Body of pancreas (tissue), 4 donors: ENCODE measurements around the gene PTPRF. TPM values are rescaled to one million over a fixed set of nuclear protein-coding genes. Genes with fewer than 3 reads are reported as not detected.

Experiments used
- ATAC-seq: fragments of 150-250 bp; one replicate; pipeline ENCODE4 v1.9.1; 2016
- DNase-seq, 4 donors: peaks; one replicate each; pipeline ENCODE4 v3.0.0-alpha.2; 2019
- H3K27ac ChIP-seq, 4 donors: fragments of 200-600 bp; sonication (generic); 1 replicate in 3 of 4; 2 replicates in 1 of 4; pipeline versions ENCODE4 v1.5.1 to v1.6.1; 2016 to 2019; ENCODE audit warnings: mild to moderate bottlenecking in 1 of 4, mixed read lengths in 1 of 4, moderate library complexity in 1 of 4
- H3K27me3 ChIP-seq, 2 donors: fragments of 200-600 bp; sonication (generic); one replicate each; pipeline ENCODE4 v1.6.0; 2016; ENCODE audit warnings: mild to moderate bottlenecking in 1 of 2
- H3K36me3 ChIP-seq, 2 donors: fragments of 200-600 bp; sonication (generic); replicated peaks in 1 of 2; 2 replicates each; pipeline ENCODE4 v1.5.1; 2016; ENCODE audit warnings: low read depth in 2 of 2; ENCODE audit not compliant: insufficient read depth in 1 of 2
- H3K4me1 ChIP-seq: fragments of 200-600 bp; sonication (generic); one replicate; pipeline ENCODE4 v1.6.0; 2016
- H3K4me3 ChIP-seq, 2 donors: fragments of 200-600 bp; sonication (generic); 1 replicate in 1 of 2; 2 replicates in 1 of 2; pipeline ENCODE4 v1.5.1; 2016 to 2019
- H3K9me3 ChIP-seq, 3 donors: fragments of 200-600 bp; sonication (generic); 1 replicate in 2 of 3; 2 replicates in 1 of 3; pipeline ENCODE4 v1.5.1; 2016
- POLR2A ChIP-seq, 3 donors: fragments of 450-650 bp; IDR thresholded peaks; one replicate each; pipeline ENCODE4 v1.6.1; 2016; ENCODE audit warnings: antibody characterized with exemption in 3 of 3, mild to moderate bottlenecking in 2 of 3
- WGBS, 2 donors: methylation state at CpG; one replicate each; pipeline ENCODE4 v1.1.5; 2017; 5-methylcytosine and 5-hydroxymethylcytosine counted together
- intact Hi-C: fragments of 100-400 bp; cut with DNase I; formaldehyde crosslinking; loops from one replicate; pipeline ENCODE4 v1.15.1; 2023
- total RNA-seq, 2 donors: library from RNA; depleted of rRNA; stranded (reverse); fragments of >200 nt; gene quantifications; one replicate each; pipeline ENCODE4 v1.1.0, GENCODE V29; 2016
- TF ChIP-seq, protein P1 (sequence below), 7 experiments: fragments of 450-650 bp in 4 of 7; fragments of 200-600 bp in 3 of 7; sonication (generic) in 3 of 7; IDR thresholded peaks; one replicate each; pipeline ENCODE4 v1.5.1; 2016 to 2019; ENCODE audit warnings: antibody characterized with exemption in 7 of 7

The PTPRF gene
- total RNA-seq, 2 donors from 2014 or later, result 81.7 to 89.0 TPM

DNA sequence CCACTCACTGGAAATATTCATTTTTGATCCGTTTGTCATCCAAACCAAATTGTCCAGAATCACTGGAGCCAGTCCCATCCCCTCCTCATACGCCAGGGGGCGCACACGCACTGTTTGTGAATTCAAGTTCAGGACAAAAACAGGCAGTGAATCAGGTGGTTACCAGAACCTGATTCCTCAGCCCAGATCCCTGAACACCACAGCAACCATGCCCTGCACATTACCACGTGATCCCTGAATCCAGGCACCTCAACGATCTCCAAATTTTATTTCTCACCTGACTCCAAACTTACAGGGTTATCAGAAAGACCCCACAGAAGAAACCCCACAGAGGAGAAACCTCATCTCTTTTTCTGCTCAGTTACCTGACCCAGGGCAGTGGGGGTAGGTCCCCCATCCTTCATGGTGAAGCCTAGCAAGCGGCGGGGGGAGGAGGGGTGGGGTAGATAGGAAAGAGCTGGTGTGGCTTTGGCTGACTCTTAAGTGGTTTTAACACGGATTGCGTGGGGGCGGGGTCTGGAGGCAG, 1.4 kb upstream of the PTPRF start:
- H3K27ac ChIP-seq, result peak overlapping the region in 3 of 4 donors; percentile 15 to 79 (median 40)
- DNase-seq (peak; percentile 87 to 91 (median 89)), ATAC-seq (peak; percentile 69)
- H3K27me3 ChIP-seq, result no peaks in the 10 kb centered on the region
- WGBS, 2 donors, result 19 to 21% methylated on average over 11 of the region's 11 CpGs
- intact Hi-C loops, result loop anchor here (5.0 kb wide), 2 partner anchors 43 to 118 kb away; no protein-coding TSS in a partner anchor
- no peak overlapping the region for H3K4me3 ChIP-seq
- no peaks in the 10 kb centered on the region for H3K36me3 ChIP-seq
- no peaks in the 10 kb centered on the region for H3K9me3 ChIP-seq
- peaks cover 46% of the 10 kb centered on the region for H3K4me1 ChIP-seq
- TF ChIP-seq, protein P1, sequence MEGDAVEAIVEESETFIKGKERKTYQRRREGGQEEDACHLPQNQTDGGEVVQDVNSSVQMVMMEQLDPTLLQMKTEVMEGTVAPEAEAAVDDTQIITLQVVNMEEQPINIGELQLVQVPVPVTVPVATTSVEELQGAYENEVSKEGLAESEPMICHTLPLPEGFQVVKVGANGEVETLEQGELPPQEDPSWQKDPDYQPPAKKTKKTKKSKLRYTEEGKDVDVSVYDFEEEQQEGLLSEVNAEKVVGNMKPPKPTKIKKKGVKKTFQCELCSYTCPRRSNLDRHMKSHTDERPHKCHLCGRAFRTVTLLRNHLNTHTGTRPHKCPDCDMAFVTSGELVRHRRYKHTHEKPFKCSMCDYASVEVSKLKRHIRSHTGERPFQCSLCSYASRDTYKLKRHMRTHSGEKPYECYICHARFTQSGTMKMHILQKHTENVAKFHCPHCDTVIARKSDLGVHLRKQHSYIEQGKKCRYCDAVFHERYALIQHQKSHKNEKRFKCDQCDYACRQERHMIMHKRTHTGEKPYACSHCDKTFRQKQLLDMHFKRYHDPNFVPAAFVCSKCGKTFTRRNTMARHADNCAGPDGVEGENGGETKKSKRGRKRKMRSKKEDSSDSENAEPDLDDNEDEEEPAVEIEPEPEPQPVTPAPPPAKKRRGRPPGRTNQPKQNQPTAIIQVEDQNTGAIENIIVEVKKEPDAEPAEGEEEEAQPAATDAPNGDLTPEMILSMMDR (IDR thresholded peaks at IDR 0.05), result peak; percentile 82 to 99 (median 97)
- TF ChIP-seq POLR2A (IDR thresholded peaks at IDR 0.05), result no peak

DNA sequence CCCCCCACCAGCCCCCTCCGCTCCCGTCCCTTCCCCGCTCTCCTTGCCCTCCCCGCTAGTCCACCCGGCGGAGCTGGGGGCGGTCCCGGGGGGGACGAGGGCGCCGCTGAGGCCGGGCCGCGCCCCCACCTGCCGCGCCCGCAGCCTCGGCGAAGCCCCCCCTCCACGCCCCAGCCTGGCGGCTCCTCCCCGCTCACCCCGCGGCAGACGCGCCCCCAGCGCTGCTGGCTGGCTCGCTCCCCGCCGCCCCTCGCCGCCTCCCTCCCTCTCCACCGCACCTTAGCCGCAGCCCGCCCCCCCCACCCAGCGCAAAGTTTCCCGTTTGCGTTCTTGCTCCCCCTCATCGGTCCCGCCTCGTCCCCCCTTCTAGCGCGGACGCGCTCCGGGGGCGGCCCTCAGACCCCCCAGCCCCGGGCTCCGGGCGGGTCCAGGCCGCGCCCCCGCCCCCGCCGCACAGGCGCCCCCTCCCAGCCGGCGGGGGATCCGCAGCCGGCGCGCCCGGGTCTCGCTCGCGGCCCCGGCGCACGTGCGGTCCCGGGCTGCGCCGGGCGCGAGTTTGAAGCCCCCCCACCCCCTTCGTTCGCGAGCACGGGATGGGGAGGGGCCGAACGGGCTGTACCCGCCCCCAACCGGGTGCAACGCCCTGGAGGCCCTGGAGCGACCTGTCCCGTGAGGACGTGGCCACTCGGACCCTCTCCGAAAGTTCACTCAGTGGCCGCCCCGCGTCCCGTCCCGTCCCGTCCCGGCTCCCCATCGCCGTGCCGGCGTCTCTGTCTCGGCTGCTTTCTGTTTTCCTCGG, 623 bp downstream of the PTPRF start:
- ATAC-seq (peak; percentile 39), DNase-seq (peak; percentile 55 to 65 (median 60))
- H3K27me3 ChIP-seq, result no peaks in the 10 kb centered on the region
- H3K4me3 ChIP-seq, result peak overlapping the region; percentile 32 to 86
- no peaks in the 10 kb centered on the region for H3K36me3 ChIP-seq
- TF ChIP-seq, protein P1 (IDR thresholded peaks at IDR 0.05), result peak in 2 of 7 experiments; percentile 1 to 6
- TF ChIP-seq POLR2A (IDR thresholded peaks at IDR 0.05), result peak in 1 of 3 donors; percentile 45
- intact Hi-C loops, result no loop called here
- no peaks in the 10 kb centered on the region for H3K9me3 ChIP-seq
- peaks cover 59% of the 10 kb centered on the region for H3K4me1 ChIP-seq
- peak overlapping the region; percentile 79 to 94 (median 84) for H3K27ac ChIP-seq
- 1 to 2% methylated on average over 10 to 42 of the region's 102 CpGs for WGBS, 2 donors

DNA sequence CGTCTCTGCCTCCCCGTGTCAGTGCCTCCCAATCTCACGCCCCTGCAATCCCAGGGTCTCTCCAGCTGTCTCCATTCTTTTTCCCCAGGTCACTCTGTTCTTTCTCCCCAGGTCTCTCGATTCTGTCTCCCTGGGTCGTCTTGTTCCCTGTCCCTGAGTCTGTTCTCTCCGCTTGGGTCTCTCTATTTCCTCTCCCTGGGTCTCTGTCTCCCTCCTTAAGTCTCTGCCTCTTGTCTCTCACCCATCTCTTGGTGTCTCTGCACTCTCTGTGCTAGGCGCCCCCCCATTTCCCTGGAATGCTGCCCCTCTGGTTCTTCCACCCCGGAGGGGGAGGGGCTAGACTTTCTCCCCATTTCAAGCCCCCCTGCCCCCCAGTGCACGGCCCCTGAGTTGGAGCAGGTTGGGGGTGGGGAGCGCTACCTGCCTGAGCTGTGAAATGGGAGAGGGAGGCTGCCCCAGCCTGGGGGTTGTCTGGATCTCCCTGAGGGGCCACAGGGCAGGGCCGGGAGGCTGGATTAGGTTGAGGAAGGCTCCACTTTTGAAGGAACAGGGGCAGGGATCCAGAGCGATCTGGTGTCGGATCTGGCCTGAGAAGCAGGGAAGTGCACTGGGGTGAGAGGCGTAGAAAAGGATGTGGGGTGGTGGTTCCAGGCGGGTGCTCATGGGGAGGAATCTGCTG, 1.4 kb downstream of the PTPRF start:
- H3K27ac ChIP-seq, result peak overlapping the region; percentile 79 to 94 (median 84)
- TF ChIP-seq, protein P1 (IDR thresholded peaks at IDR 0.05), result no peak
- no peak for TF ChIP-seq POLR2A (IDR thresholded peaks at IDR 0.05)
- H3K36me3 ChIP-seq, result no peaks in the 10 kb centered on the region
- ATAC-seq (no peak), DNase-seq (no peak)
- intact Hi-C loops, result no loop called here
- 14 to 16% methylated on average over 15 of the region's 15 CpGs for WGBS, 2 donors
- peaks cover 67% of the 10 kb centered on the region for H3K4me1 ChIP-seq
- H3K4me3 ChIP-seq, result peak overlapping the region; percentile 25 to 32
- no peaks in the 10 kb centered on the region for H3K27me3 ChIP-seq
- no peaks in the 10 kb centered on the region for H3K9me3 ChIP-seq

DNA sequence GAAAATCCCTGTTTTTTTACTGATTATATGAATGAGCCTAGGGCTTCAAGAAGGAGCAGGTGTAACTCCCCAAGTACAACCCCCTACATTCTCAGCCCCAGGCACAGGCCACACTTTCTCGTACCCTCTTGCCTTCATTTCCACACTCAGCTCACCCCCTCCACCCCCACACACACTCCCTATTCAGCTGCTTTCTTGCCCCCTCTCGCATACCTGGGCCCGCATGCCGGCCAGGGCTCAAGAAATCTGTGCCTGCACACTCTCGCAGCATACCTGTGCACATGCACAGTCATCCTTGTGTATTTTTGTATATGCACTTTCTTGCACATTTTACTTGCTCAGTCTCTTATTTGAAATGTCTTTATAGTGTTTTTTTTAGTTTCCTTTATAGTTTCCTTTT, 2.0 kb downstream of the PTPRF start:
- no peaks in the 10 kb centered on the region for H3K27me3 ChIP-seq
- H3K27ac ChIP-seq, result peak overlapping the region; percentile 66 to 94 (median 81)
- DNase-seq (peak in 1 of 4 donors; percentile 6), ATAC-seq (no peak)
- H3K4me3 ChIP-seq, result no peak overlapping the region
- peaks cover 73% of the 10 kb centered on the region for H3K4me1 ChIP-seq
- no peaks in the 10 kb centered on the region for H3K36me3 ChIP-seq
- no peak for TF ChIP-seq POLR2A (IDR thresholded peaks at IDR 0.05)
- TF ChIP-seq, protein P1 (IDR thresholded peaks at IDR 0.05), result no peak
- WGBS, 2 donors, result 28 to 33% methylated on average over 5 of the region's 5 CpGs
- intact Hi-C loops, result no loop called here
- no peaks in the 10 kb centered on the region for H3K9me3 ChIP-seq
